Activated naive CD8-positive, alpha-beta T cell treated with anti-CD3 and anti-CD28 coated beads for 36 hours (primary cell): ENCODE data around the gene MICAL2. TPM values are rescaled to one million over a fixed set of nuclear protein-coding genes. Genes with fewer than 3 reads are reported as not detected.
A peak's percentile ranks its signal among the peaks of the same experiment; 100 is the strongest.

Experiments
- DNase-seq: peaks from one replicate; pipeline ENCODE4 v3.0.0; 2021
- H3K27ac Mint-ChIP-seq: one replicate; pipeline ENCODE4 v1.8.0; 2022; ENCODE audit warnings: mild to moderate bottlenecking, moderate library complexity, mixed read lengths
- H3K27me3 Mint-ChIP-seq: one replicate; pipeline ENCODE4 v1.8.0; 2022; ENCODE audit warnings: mild to moderate bottlenecking, mixed read lengths
- H3K36me3 Mint-ChIP-seq: one replicate; pipeline ENCODE4 v1.8.0; 2021; ENCODE audit warnings: mild to moderate bottlenecking, mixed read lengths
- H3K4me1 Mint-ChIP-seq: one replicate; pipeline ENCODE4 v1.8.0; 2021; ENCODE audit warnings: mixed read lengths
- H3K4me3 Mint-ChIP-seq: one replicate; pipeline ENCODE4 v1.8.0; 2022; ENCODE audit warnings: mild to moderate bottlenecking, moderate library complexity, mixed read lengths
- H3K9me3 Mint-ChIP-seq: one replicate; pipeline ENCODE4 v1.8.0; 2022; ENCODE audit warnings: mixed read lengths
- total RNA-seq, 2 experiments: library from RNA; stranded (reverse); gene quantifications; one replicate each; pipeline ENCODE4 v1.2.3, GENCODE V29; 2021

MICAL2 gene
- total RNA-seq, 2 experiments from 2014 or later: 54.4 to 59.7 TPM

- peaks cover 18% of the 10 kb centered on the region for H3K36me3 Mint-ChIP-seq
- no peak for DNase-seq
- peaks cover 1% of the 10 kb centered on the region for H3K9me3 Mint-ChIP-seq
- H3K4me3 Mint-ChIP-seq: peak overlapping the region; percentile 33
- peak overlapping the region; percentile 87 for H3K27ac Mint-ChIP-seq
- no peaks in the 10 kb centered on the region for H3K27me3 Mint-ChIP-seq
- H3K4me1 Mint-ChIP-seq: peaks cover 41% of the 10 kb centered on the region
Measured at GRCh38 chr11:12157241-12157661, 46.9 kb downstream of the MICAL2 start.

GRCh38 chr11:12158909-12159308, 48.5 kb downstream of the MICAL2 start:
- no peak for DNase-seq
- H3K4me3 Mint-ChIP-seq: peak overlapping the region; percentile 26
- H3K27me3 Mint-ChIP-seq: no peaks in the 10 kb centered on the region

GRCh38 chr11:12159351-12160099, 49.1 kb downstream of the MICAL2 start:
- Mint-ChIP-seq H3K9me3 (no peaks in the 10 kb centered on the region), H3K27me3 (no peaks in the 10 kb centered on the region), H3K27ac (no peak overlapping the region), H3K4me3 (no peak overlapping the region), H3K36me3 (peaks cover 21% of the 10 kb centered on the region), H3K4me1 (peaks cover 44% of the 10 kb centered on the region)
- no peak for DNase-seq

More at GRCh38 chr11:12158909-12159308, 48.5 kb downstream of the MICAL2 start:
- H3K36me3 Mint-ChIP-seq: peaks cover 19% of the 10 kb centered on the region
- H3K9me3 Mint-ChIP-seq: no peaks in the 10 kb centered on the region
- H3K4me1 Mint-ChIP-seq: peaks cover 38% of the 10 kb centered on the region
- H3K27ac Mint-ChIP-seq: no peak overlapping the region

GRCh38 chr11:12160231-12160630, 49.8 kb downstream of the MICAL2 start:
- H3K4me3 Mint-ChIP-seq: no peak overlapping the region
- no peaks in the 10 kb centered on the region for H3K27me3 Mint-ChIP-seq
- no peaks in the 10 kb centered on the region for H3K9me3 Mint-ChIP-seq
- H3K27ac Mint-ChIP-seq: no peak overlapping the region
- DNase-seq: no peak
- H3K4me1 Mint-ChIP-seq: peaks cover 45% of the 10 kb centered on the region
- peaks cover 18% of the 10 kb centered on the region for H3K36me3 Mint-ChIP-seq

- no peak for DNase-seq
- Mint-ChIP-seq H3K4me1 (peaks cover 43% of the 10 kb centered on the region), H3K4me3 (no peak overlapping the region)
Measured at GRCh38 chr11:12160680-12161079, 50.3 kb downstream of the MICAL2 start.

GRCh38 chr11:12161137-12161536, 50.7 kb downstream of the MICAL2 start:
- no peak overlapping the region for H3K27ac Mint-ChIP-seq
- H3K4me1 Mint-ChIP-seq: peaks cover 39% of the 10 kb centered on the region
- DNase-seq: no peak
- H3K27me3 Mint-ChIP-seq: no peaks in the 10 kb centered on the region
- H3K4me3 Mint-ChIP-seq: no peak overlapping the region
- peaks cover 15% of the 10 kb centered on the region for H3K36me3 Mint-ChIP-seq
- no peaks in the 10 kb centered on the region for H3K9me3 Mint-ChIP-seq

More at GRCh38 chr11:12160680-12161079, 50.3 kb downstream of the MICAL2 start:
- Mint-ChIP-seq H3K9me3 (no peaks in the 10 kb centered on the region), H3K27me3 (no peaks in the 10 kb centered on the region), H3K36me3 (peaks cover 17% of the 10 kb centered on the region), H3K27ac (no peak overlapping the region)

GRCh38 chr11:12161603-12162350, 51.4 kb downstream of the MICAL2 start:
- Mint-ChIP-seq H3K36me3 (peaks cover 12% of the 10 kb centered on the region), H3K4me3 (no peak overlapping the region), H3K4me1 (peaks cover 35% of the 10 kb centered on the region), H3K27me3 (no peaks in the 10 kb centered on the region), H3K27ac (no peak overlapping the region), H3K9me3 (no peaks in the 10 kb centered on the region)
- no peak for DNase-seq

- no peaks in the 10 kb centered on the region for H3K9me3 Mint-ChIP-seq
- H3K4me3 Mint-ChIP-seq: no peak overlapping the region
- H3K36me3 Mint-ChIP-seq: peaks cover 12% of the 10 kb centered on the region
- no peak for DNase-seq
- H3K4me1 Mint-ChIP-seq: peaks cover 33% of the 10 kb centered on the region
- H3K27ac Mint-ChIP-seq: no peak overlapping the region
- no peaks in the 10 kb centered on the region for H3K27me3 Mint-ChIP-seq
Measured at GRCh38 chr11:12162652-12163051, 52.3 kb downstream of the MICAL2 start.

- Mint-ChIP-seq H3K9me3 (no peaks in the 10 kb centered on the region), H3K36me3 (peaks cover 12% of the 10 kb centered on the region), H3K4me1 (peaks cover 28% of the 10 kb centered on the region), H3K4me3 (no peak overlapping the region), H3K27me3 (no peaks in the 10 kb centered on the region), H3K27ac (peak overlapping the region; percentile 3)
- no peak for DNase-seq
Measured at GRCh38 chr11:12163181-12163941, 53.0 kb downstream of the MICAL2 start.

GRCh38 chr11:12164061-12165014, 53.9 kb downstream of the MICAL2 start:
- H3K36me3 Mint-ChIP-seq: peaks cover 12% of the 10 kb centered on the region
- DNase-seq: no peak
- H3K4me1 Mint-ChIP-seq: peaks cover 28% of the 10 kb centered on the region

GRCh38 chr11:12165237-12165875, 55.0 kb downstream of the MICAL2 start:
- H3K4me3 Mint-ChIP-seq: no peak overlapping the region
- H3K36me3 Mint-ChIP-seq: peaks cover 12% of the 10 kb centered on the region
- DNase-seq: no peak
- no peak overlapping the region for H3K27ac Mint-ChIP-seq
- H3K4me1 Mint-ChIP-seq: peaks cover 24% of the 10 kb centered on the region
- no peaks in the 10 kb centered on the region for H3K9me3 Mint-ChIP-seq
- no peaks in the 10 kb centered on the region for H3K27me3 Mint-ChIP-seq

More at GRCh38 chr11:12164061-12165014, 53.9 kb downstream of the MICAL2 start:
- Mint-ChIP-seq H3K4me3 (no peak overlapping the region), H3K9me3 (no peaks in the 10 kb centered on the region), H3K27ac (no peak overlapping the region), H3K27me3 (no peaks in the 10 kb centered on the region)

- H3K27me3 Mint-ChIP-seq: no peaks in the 10 kb centered on the region
- H3K4me3 Mint-ChIP-seq: no peak overlapping the region
- peaks cover 24% of the 10 kb centered on the region for H3K4me1 Mint-ChIP-seq
- H3K36me3 Mint-ChIP-seq: peaks cover 14% of the 10 kb centered on the region
- no peak for DNase-seq
- peak overlapping the region; percentile 60 for H3K27ac Mint-ChIP-seq
- peaks cover 3% of the 10 kb centered on the region for H3K9me3 Mint-ChIP-seq
Measured at GRCh38 chr11:12166299-12167060, 56.1 kb downstream of the MICAL2 start.
